ENCODE data around the gene TMEM200B. TPM values are rescaled to one million over a fixed set of nuclear protein-coding genes. Genes with fewer than 3 reads are reported as not detected.
A peak's percentile ranks its signal among the peaks of the same experiment; 100 is the strongest.
"Not testable (repeated sequence)": the region's sequence is repeated elsewhere in the genome, so short reads cannot be mapped to it uniquely, and the experiment has no call there.

The TMEM200B gene
- total RNA-seq, 4 donors from 2014 or later, result 0.91 to 5.3 (median 3.4) TPM

DNA sequence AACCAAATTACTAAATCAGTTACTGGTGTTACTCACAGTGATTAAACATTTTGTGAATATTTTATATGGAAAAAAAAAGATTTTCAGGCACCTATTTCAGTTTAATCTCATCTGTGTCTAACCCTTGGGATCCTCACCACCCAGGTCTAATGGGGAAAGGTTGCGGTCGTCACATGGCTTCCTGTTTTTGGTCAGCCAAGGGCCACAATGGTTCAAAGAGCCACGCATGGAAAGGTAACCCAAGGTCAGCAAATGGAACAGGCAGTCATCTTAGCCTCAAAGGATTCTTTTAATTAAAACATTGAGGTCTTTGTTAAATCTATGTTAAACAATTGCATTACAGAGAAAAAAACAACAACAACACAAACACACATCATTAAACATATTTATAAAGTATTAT, 36.1 kb upstream of the TMEM200B start:
- H3K36me3 ChIP-seq, result peaks cover 0 to 95% (median 15%) of the 10 kb centered on the region in 3 donors
- WGBS, 2 donors, result 81 to 84% methylated on average over 3 of the region's 3 CpGs
- no peaks in the 10 kb centered on the region for H3K9me3 ChIP-seq
- H3K4me1 ChIP-seq, result peaks cover 0 to 46% (median 16%) of the 10 kb centered on the region in 3 donors
- no peak overlapping the region for H3K4me3 ChIP-seq
- no peak for DNase-seq
- TF ChIP-seq POLR2A (IDR thresholded peaks at IDR 0.05), result no peak
- TF ChIP-seq, protein P1, sequence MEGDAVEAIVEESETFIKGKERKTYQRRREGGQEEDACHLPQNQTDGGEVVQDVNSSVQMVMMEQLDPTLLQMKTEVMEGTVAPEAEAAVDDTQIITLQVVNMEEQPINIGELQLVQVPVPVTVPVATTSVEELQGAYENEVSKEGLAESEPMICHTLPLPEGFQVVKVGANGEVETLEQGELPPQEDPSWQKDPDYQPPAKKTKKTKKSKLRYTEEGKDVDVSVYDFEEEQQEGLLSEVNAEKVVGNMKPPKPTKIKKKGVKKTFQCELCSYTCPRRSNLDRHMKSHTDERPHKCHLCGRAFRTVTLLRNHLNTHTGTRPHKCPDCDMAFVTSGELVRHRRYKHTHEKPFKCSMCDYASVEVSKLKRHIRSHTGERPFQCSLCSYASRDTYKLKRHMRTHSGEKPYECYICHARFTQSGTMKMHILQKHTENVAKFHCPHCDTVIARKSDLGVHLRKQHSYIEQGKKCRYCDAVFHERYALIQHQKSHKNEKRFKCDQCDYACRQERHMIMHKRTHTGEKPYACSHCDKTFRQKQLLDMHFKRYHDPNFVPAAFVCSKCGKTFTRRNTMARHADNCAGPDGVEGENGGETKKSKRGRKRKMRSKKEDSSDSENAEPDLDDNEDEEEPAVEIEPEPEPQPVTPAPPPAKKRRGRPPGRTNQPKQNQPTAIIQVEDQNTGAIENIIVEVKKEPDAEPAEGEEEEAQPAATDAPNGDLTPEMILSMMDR (IDR thresholded peaks at IDR 0.05), result no peak
- H3K27ac ChIP-seq, result no peak overlapping the region
- intact Hi-C loops (cut with DNase I), result no loop called here
- no peaks in the 10 kb centered on the region for H3K27me3 ChIP-seq

DNA sequence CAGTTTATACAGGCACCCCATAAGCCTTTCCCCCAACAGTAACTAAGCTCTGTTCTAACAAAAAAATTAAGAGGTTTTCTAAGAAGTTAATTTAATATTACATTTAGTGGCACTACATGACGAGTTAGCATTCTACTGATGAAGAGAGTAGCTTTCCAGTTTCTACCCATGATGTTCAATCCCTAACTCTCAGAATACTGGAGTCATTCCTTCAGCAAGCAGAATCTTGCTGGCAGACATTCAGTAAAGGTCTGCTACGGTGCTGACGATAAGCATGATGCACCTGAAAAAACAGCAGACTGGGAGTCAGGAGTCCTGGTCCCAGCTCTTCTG, 33.5 kb upstream of the TMEM200B start:
- DNase-seq, result no peak
- TF ChIP-seq POLR2A (IDR thresholded peaks at IDR 0.05), result no peak
- TF ChIP-seq, protein P1 (IDR thresholded peaks at IDR 0.05), result no peak
- 85 to 88% methylated on average over 3 of the region's 3 CpGs for WGBS, 2 donors
- no peak overlapping the region for H3K4me3 ChIP-seq
- H3K9me3 ChIP-seq, result no peaks in the 10 kb centered on the region
- H3K4me1 ChIP-seq, result peaks cover 0 to 37% (median 11%) of the 10 kb centered on the region in 3 donors
- intact Hi-C loops (cut with DNase I), result no loop called here
- H3K27me3 ChIP-seq, result no peaks in the 10 kb centered on the region
- H3K27ac ChIP-seq, result no peak overlapping the region
- H3K36me3 ChIP-seq, result peaks cover 5 to 99% (median 37%) of the 10 kb centered on the region in 3 donors

DNA sequence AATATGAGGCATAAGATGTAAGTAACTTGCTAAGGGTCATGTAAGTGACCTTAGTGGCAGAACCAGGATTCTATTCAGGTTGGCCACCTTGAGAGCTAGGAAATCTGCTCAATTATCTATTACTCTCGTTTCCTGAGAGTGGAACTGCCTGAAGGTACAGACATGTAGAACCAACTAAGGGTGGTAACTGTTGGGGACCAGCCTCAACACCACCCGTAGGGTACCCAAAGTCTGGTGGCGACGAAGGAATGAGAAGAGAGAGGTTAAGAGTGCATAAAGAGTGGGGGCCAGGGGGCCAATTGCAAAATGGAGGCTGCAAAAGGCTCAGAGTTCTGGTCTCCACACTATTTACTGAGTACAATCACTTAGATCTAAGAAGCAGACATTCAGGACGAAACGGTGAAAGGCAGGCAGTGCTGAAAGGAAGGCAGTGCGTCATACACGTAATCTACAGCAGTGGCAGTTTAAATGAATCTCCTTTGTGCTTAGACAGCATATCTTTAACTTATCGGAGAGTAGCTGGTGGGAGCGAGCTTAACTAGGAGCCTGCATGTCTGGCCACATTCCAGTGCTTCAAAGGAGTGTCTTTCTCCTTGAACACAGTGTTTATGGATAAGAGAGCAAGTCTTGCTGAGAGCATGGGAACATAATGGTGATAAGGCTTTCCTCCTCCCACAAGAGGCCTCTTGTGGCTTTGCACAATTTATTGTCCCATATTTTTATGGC, 33.0 kb upstream of the TMEM200B start:
- H3K36me3 ChIP-seq, result peaks cover 5 to 100% (median 42%) of the 10 kb centered on the region in 3 donors
- peak overlapping the region in 1 of 4 donors; percentile 31 for H3K27ac ChIP-seq
- 76 to 78% methylated on average over 10 of the region's 10 CpGs for WGBS, 2 donors
- no peaks in the 10 kb centered on the region for H3K9me3 ChIP-seq
- no peak overlapping the region for H3K4me3 ChIP-seq
- no peaks in the 10 kb centered on the region for H3K27me3 ChIP-seq
- intact Hi-C loops (cut with DNase I), result no loop called here
- H3K4me1 ChIP-seq, result peaks cover 0 to 32% (median 6%) of the 10 kb centered on the region in 3 donors
- TF ChIP-seq, protein P1 (IDR thresholded peaks at IDR 0.05), result no peak
- no peak for TF ChIP-seq POLR2A (IDR thresholded peaks at IDR 0.05)
- no peak for DNase-seq

DNA sequence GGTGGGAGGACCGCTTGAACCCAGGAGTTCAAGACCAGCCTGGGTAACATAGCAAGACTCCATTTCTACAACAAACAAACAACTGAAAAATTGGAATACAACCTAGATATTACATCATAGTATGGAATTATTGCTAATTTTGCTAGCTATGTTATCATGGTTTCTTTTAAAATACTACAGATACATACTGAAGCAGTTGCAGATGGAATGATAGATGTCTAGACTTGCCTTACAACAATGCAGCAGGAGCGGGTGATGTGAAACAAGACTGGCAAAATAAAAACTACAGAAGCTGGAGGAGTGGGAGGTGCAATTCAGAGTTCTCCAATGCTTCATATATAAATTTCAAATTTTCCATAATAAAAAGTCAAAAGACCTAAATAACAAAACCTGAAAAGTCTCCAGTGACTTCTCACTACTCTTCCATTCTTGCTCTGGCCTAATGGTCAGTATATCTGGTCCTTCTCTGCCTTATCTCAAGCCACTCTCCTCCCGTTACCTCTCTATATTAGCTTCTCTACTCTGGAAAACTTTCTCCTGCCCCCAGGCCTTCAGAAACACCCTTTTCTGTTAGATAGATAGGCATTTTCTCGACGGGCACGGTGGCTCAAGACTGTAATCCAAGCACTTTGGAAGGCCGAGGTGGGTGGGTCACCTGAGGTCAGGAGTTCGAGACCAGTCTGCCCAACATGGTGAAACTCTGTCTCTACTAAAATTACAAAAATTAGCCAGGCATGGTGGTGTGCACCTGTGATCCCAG, 28.5 kb upstream of the TMEM200B start:
- H3K36me3 ChIP-seq, result peaks cover 37 to 100% (median 69%) of the 10 kb centered on the region in 3 donors
- no peak overlapping the region for H3K27ac ChIP-seq
- H3K27me3 ChIP-seq, result no peaks in the 10 kb centered on the region
- 79 to 82% methylated on average over 7 to 8 of the region's 8 CpGs for WGBS, 2 donors
- H3K9me3 ChIP-seq, result no peaks in the 10 kb centered on the region
- intact Hi-C loops (cut with DNase I), result no loop called here
- peaks cover 0 to 13% (median 5%) of the 10 kb centered on the region in 3 donors for H3K4me1 ChIP-seq
- H3K4me3 ChIP-seq, result no peak overlapping the region
- TF ChIP-seq POLR2A (IDR thresholded peaks at IDR 0.05), result no peak
- TF ChIP-seq, protein P1 (IDR thresholded peaks at IDR 0.05), result no peak
- no peak for DNase-seq

DNA sequence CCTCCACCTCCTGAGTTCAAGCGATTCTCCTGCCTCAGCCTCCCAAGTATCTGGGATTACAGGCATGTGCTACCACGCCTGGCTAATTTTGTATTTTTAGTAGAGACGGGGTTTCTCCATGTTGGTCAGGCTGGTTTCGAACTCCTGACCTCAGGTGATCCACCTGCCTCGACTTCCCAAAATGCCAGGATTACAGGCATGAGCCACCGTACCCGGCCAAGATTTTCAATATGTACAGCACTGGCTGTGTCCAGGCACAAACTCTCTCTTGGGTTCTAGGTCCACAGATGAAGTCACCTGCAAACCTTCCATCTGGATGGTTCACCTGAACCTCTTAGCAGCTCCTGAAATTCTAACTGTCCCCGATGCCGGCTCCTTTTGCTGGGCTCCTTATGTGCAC, 26.6 kb upstream of the TMEM200B start:
- H3K4me1 ChIP-seq; H3K27ac ChIP-seq; H3K9me3 ChIP-seq; H3K4me3 ChIP-seq; H3K27me3 ChIP-seq; intact Hi-C loops (cut with DNase I); DNase-seq: not testable (repeated sequence)
- peaks cover 44 to 100% (median 79%) of the 10 kb centered on the region in 3 donors for H3K36me3 ChIP-seq
- 97 to 98% methylated on average over 6 to 9 of the region's 9 CpGs for WGBS, 2 donors
